Skeletal muscle tissue (tissue), 4 donors: ENCODE results near the gene DNAJA4. TPM values are rescaled to one million over a fixed set of nuclear protein-coding genes. Genes with fewer than 3 reads are reported as not detected.

Source experiments
- H3K27ac ChIP-seq: one replicate; pipeline ENCODE4 v1.7.0; 2013; ENCODE audit warnings: mild to moderate bottlenecking, low read depth, low read length, inconsistent platforms
- H3K27me3 ChIP-seq, 3 donors: one replicate each; pipeline ENCODE4 v1.7.0; 2013; ENCODE audit warnings: low read length in 3 of 3; ENCODE audit not compliant: control insufficient read depth in 3 of 3, insufficient read depth in 3 of 3
- H3K36me3 ChIP-seq, 3 donors: one replicate each; pipeline ENCODE4 v1.7.0; 2013; ENCODE audit warnings: low read length in 3 of 3; ENCODE audit not compliant: control insufficient read depth in 3 of 3, insufficient read depth in 3 of 3
- H3K4me1 ChIP-seq, 3 donors: one replicate each; pipeline ENCODE4 v1.7.0; 2013; ENCODE audit warnings: low read length in 3 of 3, mild to moderate bottlenecking in 3 of 3; ENCODE audit not compliant: control insufficient read depth in 3 of 3, insufficient read depth in 3 of 3
- H3K4me3 ChIP-seq, 3 donors: one replicate each; pipeline ENCODE4 v1.7.0; 2013; ENCODE audit warnings: low read length in 3 of 3
- H3K9ac ChIP-seq, 3 donors: one replicate each; pipeline ENCODE4 v1.7.0; 2013; ENCODE audit warnings: low read length in 3 of 3, mild to moderate bottlenecking in 3 of 3, moderate library complexity in 2 of 3, low read depth in 1 of 3
- H3K9me3 ChIP-seq, 3 donors: one replicate each; pipeline ENCODE4 v1.7.0; 2013; ENCODE audit warnings: low read length in 3 of 3; ENCODE audit not compliant: control insufficient read depth in 3 of 3
- total RNA-seq: library from RNA; depleted of rRNA; stranded (reverse); fragments of >200 nt; gene quantifications from one replicate; pipeline ENCODE4 v1.2.3, GENCODE V29; 2014
- donor health status: Osteomylitis.

The DNAJA4 gene
- total RNA-seq: 22.4 TPM

GRCh38 chr15:78264304-78265136, at the start of gene DNAJA4:
DNAJA4 (plus strand) TSS chr15:78264562; CDS start chr15:78264764, 202 bp downstream.
- H3K9ac ChIP-seq: peak within 1 kb of the TSS; percentile 78 to 94 (median 91)
- no peaks in the 10 kb centered on the region for H3K9me3 ChIP-seq
- H3K27me3 ChIP-seq: no peaks in the 10 kb centered on the region
- peaks cover 34 to 44% (median 35%) of the 10 kb centered on the region in 3 donors for H3K4me1 ChIP-seq
- peak within 1 kb of the TSS; percentile 64 to 88 (median 76) for H3K4me3 ChIP-seq
- no peaks in the 10 kb centered on the region for H3K36me3 ChIP-seq
- H3K27ac ChIP-seq: peak within 1 kb of the TSS; percentile 95

DNA sequence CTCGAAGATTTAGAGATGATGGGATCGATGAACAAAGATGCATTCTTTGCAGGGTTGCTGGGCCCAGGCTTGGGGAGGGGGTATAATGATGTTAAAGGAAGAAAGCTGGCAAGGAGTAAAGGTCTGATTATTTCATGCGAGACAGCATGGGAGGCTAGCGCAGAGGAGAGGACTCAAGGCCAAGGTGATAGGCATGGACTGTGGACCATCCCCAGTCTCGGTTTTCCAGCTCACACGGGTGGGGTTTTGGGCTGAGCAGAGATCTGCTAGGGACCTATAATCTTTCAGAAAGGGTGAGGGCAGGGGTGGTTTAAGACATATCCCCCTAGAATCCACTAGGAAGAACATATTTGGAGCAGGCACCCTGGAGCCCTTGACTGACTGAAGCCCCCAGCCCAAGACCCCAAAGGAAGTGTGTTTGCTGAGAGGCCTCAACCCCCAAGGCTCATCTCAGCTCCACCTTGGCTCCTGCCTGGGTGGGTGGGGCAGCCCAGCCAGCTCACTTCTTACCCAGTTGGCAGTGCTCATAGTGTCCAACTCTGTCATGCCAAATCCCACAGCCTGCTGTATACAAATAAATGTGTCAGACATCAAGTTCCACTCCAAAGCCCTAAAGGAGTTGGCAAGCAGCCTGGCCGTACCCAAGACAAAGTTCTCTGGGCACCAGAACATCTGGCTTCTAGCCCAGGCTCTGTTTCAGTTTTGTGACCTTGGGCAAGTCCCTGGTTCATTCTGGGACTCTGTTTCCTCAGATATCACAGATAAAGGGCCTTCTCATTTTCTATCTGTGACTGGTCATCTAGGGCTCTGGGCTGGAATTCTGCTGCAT, 47.9 kb upstream of the DNAJA4 start:
- H3K4me1 ChIP-seq: peaks cover 24 to 46% (median 41%) of the 10 kb centered on the region in 3 donors
- peak overlapping the region; percentile 64 for H3K27ac ChIP-seq
- H3K4me3 ChIP-seq: peak overlapping the region in 2 of 3 donors; percentile 7 to 15
- H3K9ac ChIP-seq: no peak overlapping the region
- peaks cover 0 to under 1% (median 0%) of the 10 kb centered on the region in 3 donors for H3K27me3 ChIP-seq
- no peaks in the 10 kb centered on the region for H3K9me3 ChIP-seq
- H3K36me3 ChIP-seq: no peaks in the 10 kb centered on the region

DNA sequence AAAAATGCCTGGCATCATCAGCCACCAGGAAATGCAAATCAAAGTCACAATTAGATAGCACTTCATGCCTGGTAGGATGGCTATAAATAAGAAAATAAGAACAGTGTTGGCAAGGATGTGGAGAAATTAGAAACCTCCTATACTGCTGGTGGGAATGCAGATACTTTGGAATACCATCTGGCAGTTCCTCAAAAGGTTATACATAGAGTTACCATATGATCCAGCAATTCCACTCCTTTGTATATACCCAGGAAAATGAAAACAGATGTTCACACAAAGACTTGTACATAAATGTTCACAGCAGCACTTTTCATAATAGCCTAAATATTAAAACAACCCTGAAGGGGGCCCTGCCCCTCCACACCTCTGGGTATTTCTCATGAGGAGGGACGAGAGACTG, 43.6 kb upstream of the DNAJA4 start:
- Histone ChIP-seq H3K4me3 (no peak overlapping the region), H3K9ac (no peak overlapping the region), H3K27ac (no peak overlapping the region), H3K36me3 (no peaks in the 10 kb centered on the region), H3K27me3 (peaks cover 0 to 2% (median 0%) of the 10 kb centered on the region in 3 donors), H3K4me1 (peaks cover 11 to 15% (median 12%) of the 10 kb centered on the region in 3 donors), H3K9me3 (peaks cover 0 to under 1% (median 0%) of the 10 kb centered on the region in 3 donors)

DNA sequence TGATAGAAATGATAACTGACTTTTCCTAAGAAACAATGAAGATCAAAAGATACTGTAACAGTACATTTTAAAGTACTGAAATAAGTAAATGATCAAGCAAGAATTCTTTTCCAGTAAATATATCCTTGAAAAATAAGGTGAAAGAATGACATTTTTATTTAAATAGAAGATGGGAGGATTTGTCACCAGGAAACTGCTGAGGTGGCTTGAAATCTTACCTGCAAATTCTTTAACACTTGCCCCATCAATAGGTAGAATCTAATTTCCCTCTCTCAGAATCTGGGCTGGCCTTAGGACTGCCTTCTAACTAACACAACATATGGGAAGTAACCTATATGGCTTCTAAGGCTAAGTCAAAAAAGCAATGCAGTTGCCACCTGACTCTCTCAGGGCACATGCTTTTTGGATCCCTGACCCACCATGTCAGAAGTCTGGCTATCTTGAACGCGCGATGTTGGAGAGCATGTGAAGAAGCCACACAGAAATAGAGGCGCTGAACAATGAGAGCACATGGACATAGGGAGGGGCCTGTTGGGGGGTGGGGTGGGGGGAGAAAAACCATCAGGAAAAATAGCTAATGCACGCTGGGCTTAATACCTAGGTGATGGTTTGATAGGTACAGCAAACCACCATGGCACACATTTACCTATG, 41.5 kb upstream of the DNAJA4 start:
- no peaks in the 10 kb centered on the region for H3K36me3 ChIP-seq
- H3K4me3 ChIP-seq: no peak overlapping the region
- H3K9me3 ChIP-seq: peaks cover 0 to 3% (median 0%) of the 10 kb centered on the region in 3 donors
- H3K27ac ChIP-seq: no peak overlapping the region
- H3K4me1 ChIP-seq: no peaks in the 10 kb centered on the region
- H3K9ac ChIP-seq: no peak overlapping the region
- peaks cover 0 to 2% (median 0%) of the 10 kb centered on the region in 3 donors for H3K27me3 ChIP-seq

- Histone ChIP-seq H3K4me1 (no peaks in the 10 kb centered on the region), H3K9ac (no peak overlapping the region), H3K9me3 (peaks cover 0 to 3% (median 0%) of the 10 kb centered on the region in 3 donors), H3K27me3 (peaks cover 0 to 2% (median 0%) of the 10 kb centered on the region in 3 donors), H3K36me3 (no peaks in the 10 kb centered on the region), H3K4me3 (no peak overlapping the region), H3K27ac (no peak overlapping the region)
Measured at GRCh38 chr15:78223396-78224022, 40.9 kb upstream of the DNAJA4 start.

GRCh38 chr15:78224023-78224411, 40.3 kb upstream of the DNAJA4 start:
- H3K9me3 ChIP-seq: peaks cover 0 to 3% (median 0%) of the 10 kb centered on the region in 3 donors
- no peak overlapping the region for H3K4me3 ChIP-seq
- H3K9ac ChIP-seq: no peak overlapping the region
- H3K36me3 ChIP-seq: no peaks in the 10 kb centered on the region
- H3K27me3 ChIP-seq: peaks cover 0 to 2% (median 0%) of the 10 kb centered on the region in 3 donors
- no peaks in the 10 kb centered on the region for H3K4me1 ChIP-seq
- no peak overlapping the region for H3K27ac ChIP-seq

- Histone ChIP-seq H3K27me3 (peaks cover 0 to 3% (median 2%) of the 10 kb centered on the region in 3 donors), H3K9ac (no peak overlapping the region), H3K4me1 (no peaks in the 10 kb centered on the region), H3K27ac (no peak overlapping the region), H3K4me3 (no peak overlapping the region), H3K9me3 (peaks cover 0 to 3% (median 0%) of the 10 kb centered on the region in 3 donors), H3K36me3 (no peaks in the 10 kb centered on the region)
Measured at GRCh38 chr15:78225783-78226541, 38.4 kb upstream of the DNAJA4 start.

DNA sequence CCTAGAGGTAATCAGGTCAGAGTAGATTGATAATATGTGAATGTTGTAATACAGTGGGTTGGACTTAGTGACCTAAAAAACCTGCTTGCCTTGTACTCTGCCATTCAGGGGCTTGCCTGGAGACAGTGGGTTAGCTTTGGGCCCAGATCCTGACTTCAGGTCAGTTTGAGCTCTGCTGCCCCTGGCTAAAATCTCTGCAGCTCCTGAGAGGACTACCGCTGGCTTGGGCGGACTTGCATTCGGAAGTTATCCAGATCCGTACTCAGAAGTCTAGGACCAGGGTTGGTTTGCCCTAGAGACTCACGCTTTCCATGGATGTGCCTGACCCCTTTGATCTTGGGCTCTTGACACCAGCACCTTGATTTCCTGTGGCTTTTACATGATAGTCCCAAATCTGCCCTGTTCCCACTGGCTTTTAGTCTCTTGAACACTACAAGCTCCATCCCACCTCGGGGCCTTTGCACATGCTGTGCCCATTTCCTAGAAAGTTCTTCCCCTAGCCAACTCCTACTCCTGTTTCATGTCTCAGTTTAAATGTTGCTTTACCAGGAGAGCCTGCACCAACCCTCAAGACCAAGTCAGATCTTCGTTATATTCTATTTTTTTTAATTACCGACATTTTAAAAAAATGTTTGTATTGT, 35.9 kb upstream of the DNAJA4 start:
- Histone ChIP-seq H3K27ac (no peak overlapping the region), H3K4me1 (no peaks in the 10 kb centered on the region), H3K4me3 (no peak overlapping the region), H3K9me3 (peaks cover 0 to 3% (median 0%) of the 10 kb centered on the region in 3 donors), H3K36me3 (no peaks in the 10 kb centered on the region), H3K9ac (no peak overlapping the region), H3K27me3 (peaks cover 0 to 3% (median 0%) of the 10 kb centered on the region in 3 donors)
